ENCODE data around the gene MGMT. TPM values are rescaled to one million over a fixed set of nuclear protein-coding genes. Genes with fewer than 3 reads are reported as not detected.

The MGMT gene
- total and polyA plus RNA-seq, 8 donors, result 1.2 to 37.8 (median 21.3) TPM

- peaks cover 11 to 21% (median 19%) of the 10 kb centered on the region in 4 donors for H3K4me1 ChIP-seq
- 80 to 92% (median 87%) methylated on average over 8 of the region's 8 CpGs for WGBS, 5 donors
- H3K4me3 ChIP-seq, result no peak overlapping the region
- TF ChIP-seq CTCF (IDR thresholded peaks at IDR 0.05), result no peak
- no peak for TF ChIP-seq POLR2A (IDR thresholded peaks at IDR 0.05)
- TF ChIP-seq EP300 (IDR thresholded peaks at IDR 0.05), result no peak
- TF ChIP-seq POLR2AphosphoS5 (IDR thresholded peaks at IDR 0.05), result no peak
- no peak for DNase-seq
- H3K9me3 ChIP-seq, result no peaks in the 10 kb centered on the region
- H3K27me3 ChIP-seq, result peaks cover 0 to 14% (median 0%) of the 10 kb centered on the region in 3 donors
- intact Hi-C loops (cut with DNase I; ENCODE audit: low total_unique reads), result loop anchor here (10.0 kb wide), 1 partner anchor 651 kb away; the partner anchor contains the start of gene C10orf143
- H3K36me3 ChIP-seq, result no peaks in the 10 kb centered on the region
- no peak overlapping the region for H3K27ac ChIP-seq
Measured at GRCh38 chr10:129464251-129464650, 2.8 kb upstream of the MGMT start.

- peaks cover 0 to 9% (median under 1%) of the 10 kb centered on the region in 4 donors for H3K36me3 ChIP-seq
- peaks cover 0 to 3% (median 0%) of the 10 kb centered on the region in 3 donors for H3K27me3 ChIP-seq
- peak overlapping the region; percentile 75 to 87 (median 83) for H3K27ac ChIP-seq
- DNase-seq, result no peak
- TF ChIP-seq POLR2AphosphoS5 (IDR thresholded peaks at IDR 0.05), result no peak
- no peak for TF ChIP-seq CTCF (IDR thresholded peaks at IDR 0.05)
- no peak for TF ChIP-seq EP300 (IDR thresholded peaks at IDR 0.05)
- no peak for TF ChIP-seq POLR2A (IDR thresholded peaks at IDR 0.05)
- no peaks in the 10 kb centered on the region for H3K9me3 ChIP-seq
- H3K4me3 ChIP-seq, result peak overlapping the region; percentile 67 to 83 (median 70)
- H3K4me1 ChIP-seq, result peaks cover 11 to 29% (median 20%) of the 10 kb centered on the region in 4 donors
- intact Hi-C loops (cut with DNase I; ENCODE audit: low total_unique reads), result loop anchor here (10.0 kb wide), 1 partner anchor 649 kb away; the partner anchor contains the start of gene C10orf143
- WGBS, 5 donors, result 78 to 96% (median 86%) methylated on average over 13 to 21 of the region's 21 CpGs
Measured at GRCh38 chr10:129465796-129466702, 992 bp upstream of the MGMT start.

- H3K4me3 ChIP-seq, result peak overlapping the region; percentile 67 to 83 (median 70)
- peak overlapping the region; percentile 73 to 87 (median 83) for H3K27ac ChIP-seq
Measured at GRCh38 chr10:129467359-129468064, 471 bp downstream of the MGMT start.

More at GRCh38 chr10:129467359-129468064, 471 bp downstream of the MGMT start:
- WGBS, 5 donors, result 24 to 43% (median 27%) methylated on average over 14 to 25 of the region's 25 CpGs
- no peaks in the 10 kb centered on the region for H3K9me3 ChIP-seq
- H3K27me3 ChIP-seq, result no peaks in the 10 kb centered on the region
- peaks cover 0 to 23% (median 14%) of the 10 kb centered on the region in 4 donors for H3K36me3 ChIP-seq
- intact Hi-C loops (cut with DNase I; ENCODE audit: low total_unique reads), result loop anchor here (10.0 kb wide), 1 partner anchor 647 kb away; the partner anchor contains the start of gene C10orf143
- peaks cover 11 to 29% (median 20%) of the 10 kb centered on the region in 4 donors for H3K4me1 ChIP-seq
- no peak for TF ChIP-seq EP300 (IDR thresholded peaks at IDR 0.05)
- TF ChIP-seq POLR2A (IDR thresholded peaks at IDR 0.05), result no peak
- no peak for TF ChIP-seq CTCF (IDR thresholded peaks at IDR 0.05)
- no peak for TF ChIP-seq POLR2AphosphoS5 (IDR thresholded peaks at IDR 0.05)
- peak in 1 of 2 donors; percentile 68 for DNase-seq
